Femur (tissue), 1 donor: Measurements from ENCODE around the gene MSMB.
"Not testable (repeated sequence)": the region's sequence is repeated elsewhere in the genome, so short reads cannot be mapped to it uniquely, and the experiment has no call there.

Experiments used
- DNase-seq: peaks from one replicate; pipeline ENCODE4 v3.0.0-alpha.2; 2017

MSMB gene

DNA sequence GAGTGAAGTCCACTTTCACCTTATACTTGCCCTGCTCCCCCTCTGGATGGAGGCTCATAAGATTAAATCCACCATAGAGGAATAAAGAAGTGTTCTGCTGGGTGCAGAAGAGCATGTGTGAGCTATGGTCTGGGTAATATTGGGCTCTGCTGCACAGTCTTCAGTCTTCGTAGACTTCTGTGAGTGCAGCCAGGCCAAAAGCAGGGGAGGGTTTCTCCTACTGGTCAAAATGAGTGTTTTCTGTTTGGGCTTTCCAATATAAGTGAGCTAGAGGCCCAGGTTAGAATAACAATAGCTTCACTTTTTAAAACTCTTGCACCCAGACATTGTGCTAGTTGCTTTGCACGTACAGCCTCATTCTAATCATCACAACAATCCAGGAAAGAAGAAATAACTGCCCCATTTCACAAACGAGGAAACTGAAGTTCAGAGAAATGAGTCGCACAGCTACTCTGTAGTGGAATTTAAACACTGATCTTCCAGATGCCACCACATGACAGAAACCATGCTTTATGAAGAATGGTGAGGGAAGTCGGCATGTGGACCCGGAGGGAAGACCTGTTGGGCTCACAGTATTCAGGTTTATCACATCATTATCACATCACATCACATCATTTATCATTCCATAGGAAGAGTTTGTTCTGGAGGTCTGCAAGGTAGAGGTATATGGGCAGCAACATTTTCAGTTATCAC, 23.8 kb upstream of the MSMB start:
- DNase-seq, result no peak

DNA sequence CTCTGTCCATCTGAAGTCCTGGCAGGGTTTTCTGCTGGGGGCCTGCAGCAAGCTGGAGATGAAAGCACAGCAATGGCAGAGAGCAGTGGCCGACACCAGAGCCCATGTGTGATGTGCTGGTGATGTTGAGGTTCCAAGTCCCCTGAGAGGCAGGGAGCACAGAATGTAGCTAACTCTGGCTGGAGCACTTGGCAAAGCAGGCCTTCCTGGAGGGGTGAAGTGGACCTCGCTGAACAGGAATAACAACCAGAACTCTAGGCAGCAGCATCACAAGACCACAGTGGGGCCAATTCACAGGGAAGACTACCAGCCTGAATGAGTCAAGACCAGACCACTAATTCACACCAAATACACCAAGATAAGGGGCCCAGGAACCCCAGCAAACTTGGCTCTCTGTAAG, 22.8 kb upstream of the MSMB start:
- no peak for DNase-seq

DNA sequence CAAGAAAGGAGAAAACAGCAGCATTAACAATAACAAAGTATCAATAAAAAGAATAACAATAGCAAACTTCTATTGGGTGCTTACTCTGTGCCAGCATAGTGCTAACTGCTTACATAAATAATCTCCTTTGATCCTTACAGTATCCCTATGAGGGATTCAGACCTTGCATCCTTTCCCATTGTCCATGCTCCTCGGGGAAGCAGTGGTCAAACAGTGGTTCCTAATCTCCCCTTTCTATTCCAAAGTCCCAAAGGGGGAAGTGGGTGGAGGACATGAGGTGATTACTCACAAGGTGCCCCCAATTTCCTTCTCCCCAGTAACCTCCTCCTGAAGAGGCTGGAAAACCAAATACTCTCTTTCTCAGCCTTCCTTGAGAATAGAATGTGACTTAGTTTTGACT, 22.0 kb upstream of the MSMB start:
- DNase-seq, result no peak

DNA sequence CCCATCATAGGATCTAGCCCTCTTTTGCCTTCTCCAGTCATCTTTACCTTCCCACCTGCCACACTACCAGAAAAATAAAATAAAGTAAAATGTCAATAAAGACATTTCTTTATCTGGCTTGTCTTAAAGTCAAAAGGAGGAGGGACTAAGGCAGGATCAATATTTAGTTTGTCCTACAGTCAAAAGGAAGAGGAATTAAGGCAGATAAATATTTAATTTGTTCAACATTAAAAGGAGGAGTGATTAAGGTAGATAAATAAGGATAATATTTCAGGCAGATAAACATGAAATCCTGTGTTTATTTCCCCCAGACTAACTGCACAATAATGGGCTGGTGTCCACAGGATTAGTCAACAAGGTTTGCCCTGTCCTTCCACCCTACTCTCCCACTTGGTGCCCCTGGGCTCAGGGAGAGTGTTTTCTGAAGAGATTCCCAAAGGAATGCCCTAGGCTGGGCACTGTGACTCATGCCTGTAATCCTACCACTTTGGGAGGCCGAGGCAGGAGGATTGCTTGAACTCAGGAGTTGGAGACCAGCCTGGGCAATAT, 18.3 kb upstream of the MSMB start:
- no peak for DNase-seq

DNA sequence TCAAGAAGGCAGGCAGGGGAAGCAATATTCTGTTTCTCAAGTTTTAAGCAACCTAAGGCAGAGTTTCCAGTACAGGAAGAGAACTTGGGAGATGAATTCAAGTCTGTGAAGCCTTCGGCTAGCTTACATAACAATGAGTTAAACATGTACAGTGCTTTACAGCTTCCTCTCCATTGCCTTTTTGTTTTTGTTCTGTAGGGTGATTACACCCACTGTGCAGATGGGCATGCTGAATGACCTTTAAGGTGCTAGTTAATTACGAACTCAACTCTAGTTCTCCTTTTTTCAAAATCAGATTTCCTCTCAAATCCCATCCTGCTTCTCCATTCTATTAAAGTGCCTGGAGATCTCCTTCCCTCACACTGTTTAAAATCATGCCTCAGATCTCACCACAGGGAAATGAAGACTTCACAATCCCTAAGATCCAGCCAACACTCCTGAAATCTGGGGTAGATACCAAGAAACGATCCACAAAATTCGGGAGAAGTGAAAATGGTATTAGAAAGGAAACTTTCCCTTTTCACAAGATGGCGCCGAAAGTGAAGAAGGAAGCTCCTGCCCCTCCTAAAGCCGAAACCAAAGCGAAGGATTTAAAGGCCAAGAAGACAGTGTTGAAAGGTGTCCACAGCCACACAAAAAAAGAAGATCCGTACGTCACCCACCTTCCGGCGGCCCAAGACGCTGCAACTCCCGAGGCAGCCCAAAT, 16.8 kb upstream of the MSMB start:
- DNase-seq, result no peak

DNA sequence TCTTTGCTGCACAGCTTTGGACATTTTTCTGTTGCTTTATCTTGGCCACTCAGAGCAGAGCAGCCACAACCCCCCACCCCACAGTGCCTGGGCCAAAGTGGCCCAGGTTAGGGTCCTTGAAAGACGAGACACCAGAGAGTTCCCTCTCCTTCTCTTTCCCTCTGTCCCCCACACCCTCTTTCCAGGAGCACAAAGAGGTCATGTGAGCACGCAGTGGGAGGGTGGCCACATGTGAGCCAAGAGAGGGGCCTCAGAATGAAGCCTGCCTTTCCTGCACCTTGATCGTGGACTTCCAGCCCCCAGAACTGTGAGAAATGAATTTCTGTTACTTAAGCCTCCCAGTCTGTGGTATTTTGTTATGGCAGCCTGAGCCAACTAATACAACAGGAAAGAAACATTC, 14.6 kb upstream of the MSMB start:
- no peak for DNase-seq

DNA sequence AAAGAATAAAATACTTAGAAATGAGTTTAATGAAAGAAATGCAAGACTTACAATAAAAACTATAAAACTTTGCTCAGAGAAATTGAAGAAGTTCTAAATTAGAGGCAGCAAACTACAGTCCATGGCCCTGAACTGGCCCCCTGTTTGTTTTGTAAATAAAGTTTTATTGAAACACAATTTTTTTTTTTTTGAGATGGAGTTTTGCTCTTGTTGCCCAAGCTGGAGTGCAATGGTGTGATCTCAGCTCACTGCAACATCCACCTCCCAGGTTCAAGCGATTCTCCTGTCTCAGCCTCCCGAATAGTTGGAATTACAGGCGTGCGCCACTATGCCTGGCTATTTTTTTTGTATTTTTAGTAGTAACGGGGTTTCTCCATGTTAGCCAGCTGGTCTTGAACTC, 11.9 kb upstream of the MSMB start:
- DNase-seq, result not testable (repeated sequence)

DNA sequence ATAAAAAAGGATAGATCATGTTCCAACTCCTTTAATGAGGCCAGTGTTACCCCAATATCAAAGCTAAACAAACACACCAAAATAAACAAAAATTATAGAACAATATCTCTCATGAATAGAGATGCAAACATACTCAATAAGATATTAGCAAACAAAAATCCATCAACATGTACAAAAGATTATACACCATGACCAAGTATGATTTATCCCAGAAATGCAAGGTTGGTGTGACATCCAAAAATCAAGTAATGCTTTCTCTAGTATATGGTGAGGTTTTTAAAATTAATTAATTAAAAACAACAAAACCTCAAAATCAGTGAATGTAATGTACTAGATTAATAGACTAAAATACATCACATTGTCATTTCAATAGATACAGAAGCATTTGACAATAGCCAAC, 11.0 kb upstream of the MSMB start:
- no peak for DNase-seq

DNA sequence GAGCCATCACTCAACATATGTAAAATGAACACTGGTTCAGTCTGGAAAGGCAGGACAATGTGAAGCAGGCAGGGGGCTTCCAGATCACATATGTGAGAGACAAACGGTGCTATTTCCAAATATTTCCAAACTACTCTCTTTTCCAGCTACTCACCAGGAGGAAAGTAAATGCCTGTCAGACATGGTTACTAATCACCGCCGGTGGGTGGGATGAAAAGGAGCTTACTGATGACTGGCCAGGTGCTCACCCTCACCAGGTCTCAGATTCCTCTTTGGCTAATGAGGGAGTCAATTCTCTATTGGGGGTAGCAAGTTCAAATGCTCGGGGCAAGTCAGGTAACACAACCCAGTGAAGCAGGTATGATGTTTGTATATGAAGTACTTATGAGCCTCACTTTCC, 9.7 kb upstream of the MSMB start:
- DNase-seq, result no peak

DNA sequence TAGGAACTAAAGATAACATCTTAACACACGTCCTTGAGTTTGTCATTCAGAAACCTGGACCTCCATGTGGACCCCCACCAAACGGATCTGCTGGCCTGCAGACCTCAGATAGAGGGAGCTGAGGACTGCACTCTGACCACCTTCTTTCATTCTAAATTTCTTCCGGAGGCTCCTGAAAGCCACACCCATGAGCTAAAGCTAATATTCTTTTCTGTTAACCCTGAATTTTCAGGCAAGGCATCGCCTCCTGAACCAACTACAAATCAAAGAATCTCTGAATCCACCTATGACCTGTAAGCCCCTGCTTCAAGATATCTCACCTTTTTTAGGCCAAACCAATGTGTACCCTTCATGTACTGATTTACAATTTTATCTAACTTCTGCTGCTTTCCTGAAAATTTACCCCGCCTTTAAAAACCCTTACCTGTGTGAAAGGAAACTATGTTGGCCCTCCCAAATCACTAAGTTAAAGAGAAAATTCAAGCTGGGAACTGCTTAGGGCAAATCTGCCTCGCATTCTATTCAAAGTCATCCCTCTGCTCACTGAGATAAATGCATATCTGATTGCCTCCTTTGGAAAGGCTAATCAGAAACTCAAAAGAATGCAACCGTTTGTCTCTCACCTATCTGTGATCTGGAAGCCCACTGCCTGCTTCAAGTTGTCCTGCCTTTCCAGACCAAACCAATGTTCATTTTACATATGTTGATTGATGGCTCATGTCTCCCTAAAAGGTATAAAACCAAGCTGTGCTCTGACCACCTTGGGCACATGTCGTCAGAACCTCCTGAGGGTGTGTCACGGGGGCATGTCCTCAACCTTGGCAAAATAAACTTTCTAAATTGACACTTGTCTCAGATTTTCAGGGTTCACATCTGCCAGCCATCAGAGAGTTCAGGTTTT, 7.7 kb upstream of the MSMB start:
- DNase-seq, result no peak

DNA sequence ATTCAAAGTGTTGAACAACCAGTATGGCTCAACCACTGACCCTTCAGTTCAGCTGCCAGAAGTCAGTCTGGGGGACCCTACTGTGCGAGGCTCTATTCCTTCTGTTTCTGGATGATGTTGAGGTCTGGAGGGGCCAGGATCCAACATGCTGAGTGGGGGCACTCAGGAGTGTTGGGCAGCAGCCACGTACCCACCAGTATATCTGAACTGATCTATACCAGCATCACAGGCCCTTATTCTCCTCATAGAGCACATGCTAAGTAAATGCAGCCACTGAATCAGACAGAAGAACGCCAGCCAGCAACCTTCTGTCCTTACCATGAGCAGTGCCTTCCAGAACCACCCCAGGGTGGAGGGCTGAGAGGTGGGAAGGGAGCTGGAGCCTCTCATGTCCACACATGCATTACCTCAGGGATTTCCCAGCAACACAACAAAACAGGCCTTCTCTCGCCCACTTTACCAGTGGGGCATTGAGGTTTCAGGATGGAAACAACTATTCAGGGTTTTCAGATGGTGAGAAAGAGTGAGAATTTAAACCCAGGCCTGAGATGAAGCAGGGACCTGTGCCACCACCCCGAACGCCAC, 6.8 kb upstream of the MSMB start:
- no peak for DNase-seq

DNA sequence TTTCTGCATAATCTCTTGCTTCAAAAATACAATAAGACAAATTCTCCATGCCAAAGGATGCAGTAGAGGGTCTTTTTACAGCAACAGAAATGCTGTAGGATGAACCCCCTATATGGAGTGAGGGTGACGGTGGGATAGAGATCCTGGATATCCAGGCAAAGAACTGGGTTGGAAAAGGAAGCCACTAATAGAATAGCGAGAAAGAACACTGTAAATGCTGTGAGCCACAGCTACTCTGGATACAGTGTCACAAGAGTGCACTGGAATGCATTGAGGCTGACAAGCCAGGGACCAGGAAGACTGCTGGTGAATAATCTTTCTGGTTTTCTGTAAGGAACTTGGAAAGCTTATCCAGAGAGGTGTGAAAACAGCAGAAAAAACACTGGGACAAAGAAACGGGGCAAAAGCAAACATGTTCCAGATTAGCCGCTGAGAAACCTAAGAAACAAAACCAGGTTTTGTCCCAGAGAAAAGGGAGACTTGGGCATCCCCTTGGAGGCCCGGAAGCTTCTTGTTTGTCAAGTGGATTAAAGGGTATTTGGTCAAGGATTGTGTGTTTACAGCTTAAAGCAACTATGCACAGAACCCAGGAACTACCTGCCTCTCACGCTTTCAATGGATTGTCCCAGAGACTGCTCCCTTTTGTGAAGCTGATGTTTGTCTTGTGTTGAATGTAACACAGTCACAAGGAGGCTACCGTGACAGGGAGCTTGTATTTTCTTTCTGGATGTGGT, 6.2 kb upstream of the MSMB start:
- DNase-seq, result no peak

DNA sequence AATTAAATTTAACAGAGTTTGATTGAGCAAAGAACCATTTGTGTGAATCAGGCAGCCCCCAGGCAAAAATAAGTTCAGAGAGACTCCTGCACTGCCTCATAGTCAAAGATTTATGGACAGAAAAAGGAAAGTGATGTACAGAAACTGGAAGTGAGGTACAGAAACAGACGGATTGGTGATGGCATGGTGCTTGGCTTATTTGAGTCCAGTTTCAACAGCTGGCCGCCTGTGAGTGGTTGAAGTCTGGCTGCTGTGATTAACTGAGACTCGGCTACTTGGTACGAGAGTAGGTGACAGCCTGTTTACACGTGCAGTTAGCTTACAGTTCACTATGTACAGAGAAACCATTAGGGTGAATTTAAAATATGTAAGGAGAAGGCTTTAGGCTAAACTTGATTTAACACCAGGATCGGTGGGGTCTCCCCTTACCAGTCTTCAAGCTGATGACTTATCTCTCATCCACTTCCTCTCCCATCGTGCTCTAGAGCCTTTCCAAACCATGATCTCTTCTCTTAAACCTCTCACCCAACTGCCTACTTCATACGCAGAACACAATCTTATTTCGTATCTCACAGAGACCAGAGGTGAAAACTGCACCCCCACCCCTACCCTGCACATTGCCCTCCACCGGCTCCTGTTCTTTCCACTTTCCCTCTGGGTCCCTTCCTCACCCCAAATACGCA, 5.0 kb upstream of the MSMB start:
- DNase-seq, result no peak

DNA sequence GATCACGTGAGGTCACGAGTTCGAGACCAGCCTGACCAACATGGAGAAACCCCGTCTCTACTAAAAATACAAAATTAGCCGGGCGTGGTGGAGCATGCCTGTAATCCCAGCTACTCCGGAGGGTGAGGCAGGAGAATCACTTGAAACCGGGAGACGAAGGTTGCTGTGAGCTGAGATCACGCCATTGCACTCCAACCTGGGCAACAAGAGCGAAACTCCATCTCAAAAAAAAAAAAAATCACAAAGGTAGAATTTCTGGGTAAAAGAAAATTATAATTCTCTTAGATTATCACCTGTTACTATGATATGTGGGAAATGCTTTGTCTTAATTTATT, 3.4 kb upstream of the MSMB start:
- not testable (repeated sequence) for DNase-seq

DNA sequence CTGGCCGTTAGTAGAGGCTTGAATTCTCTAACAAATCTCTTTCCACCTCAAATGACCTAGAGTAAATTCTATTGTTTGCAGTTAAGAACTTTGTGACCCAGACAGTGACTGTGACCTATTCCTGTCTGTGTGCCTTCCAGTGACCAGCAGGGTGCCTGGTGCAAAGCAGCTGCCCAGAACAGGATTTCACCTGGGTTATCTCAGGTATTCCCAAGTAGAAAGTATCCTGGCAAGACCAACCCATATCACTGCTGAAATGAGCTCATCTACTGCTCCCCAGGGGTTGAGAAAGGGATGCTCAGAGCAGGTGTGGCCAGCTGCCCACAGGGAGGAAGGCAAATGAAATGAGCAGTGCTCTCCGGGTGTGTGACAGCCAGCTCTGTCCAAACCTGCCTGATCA, 2.1 kb upstream of the MSMB start:
- DNase-seq, result no peak

DNA sequence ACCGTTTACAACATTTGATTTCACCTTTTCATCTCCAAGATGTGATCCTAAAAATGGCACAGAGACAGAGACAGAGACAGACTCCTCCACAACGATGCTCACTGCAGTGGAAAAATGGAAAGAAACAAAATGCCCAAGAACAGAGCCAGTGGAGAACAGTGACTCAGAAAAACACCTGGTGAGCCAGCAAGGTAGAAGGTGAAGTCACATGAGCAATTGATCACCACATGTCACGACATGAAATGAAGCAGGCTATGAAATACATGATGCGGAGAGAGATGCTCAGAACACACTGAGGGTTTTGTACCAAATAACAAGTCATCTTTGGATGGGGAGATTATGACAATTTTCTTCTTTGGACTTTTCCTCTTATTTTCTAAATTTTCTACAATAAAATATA, 3.5 kb downstream of the MSMB start:
- no peak for DNase-seq

DNA sequence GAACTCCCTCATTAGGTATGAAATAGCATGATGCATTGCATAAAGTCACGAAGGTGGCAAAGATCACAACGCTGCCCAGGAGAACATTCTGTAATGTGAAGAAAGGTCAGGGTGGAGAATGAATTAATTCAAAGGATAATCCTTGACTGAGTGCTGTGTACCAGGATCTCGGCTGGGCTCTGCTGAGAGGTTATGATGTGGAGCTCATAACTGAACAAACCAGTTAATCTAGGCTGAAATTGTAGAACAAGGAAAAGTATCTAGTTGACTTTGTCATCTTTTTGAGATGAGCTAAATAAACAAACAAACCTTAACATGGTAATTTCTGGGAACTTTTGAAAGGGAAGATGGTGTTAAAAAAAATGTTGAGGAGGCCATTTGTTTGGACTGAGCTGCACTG, 6.1 kb downstream of the MSMB start:
- no peak for DNase-seq

DNA sequence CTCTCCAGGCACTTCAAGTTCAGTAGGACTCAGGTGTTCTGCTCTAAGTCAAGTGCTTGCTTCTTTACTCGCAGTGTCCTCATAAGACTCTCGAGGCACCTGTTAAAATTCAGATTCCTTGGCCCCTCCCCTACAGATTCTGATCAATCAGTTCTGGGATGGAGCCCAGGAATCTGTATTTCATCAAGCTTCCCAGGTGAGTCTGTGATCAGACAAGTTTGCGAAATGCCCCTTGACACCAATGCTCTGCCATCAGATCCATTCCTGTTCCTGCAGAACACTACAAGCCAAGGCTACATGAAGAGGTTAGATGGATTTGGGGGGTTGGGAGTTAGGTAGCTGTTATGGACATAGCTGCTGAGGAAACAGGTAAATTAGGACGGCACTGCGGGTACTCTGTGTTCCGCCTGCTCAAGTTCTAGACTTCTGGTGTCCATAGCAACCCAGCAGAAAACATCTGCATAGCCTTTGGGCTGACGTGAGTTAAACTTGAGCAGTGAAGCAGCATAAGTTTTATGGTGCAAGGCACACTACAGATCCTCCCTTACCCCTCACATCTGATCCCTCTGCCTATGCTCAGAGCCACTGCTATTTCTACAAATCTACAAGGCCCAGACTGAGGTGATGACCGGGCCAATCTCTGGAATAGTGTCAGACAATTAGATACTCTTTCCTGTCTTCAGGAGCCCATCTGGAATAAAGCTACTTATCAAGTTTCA, 8.8 kb downstream of the MSMB start:
- DNase-seq, result no peak

DNA sequence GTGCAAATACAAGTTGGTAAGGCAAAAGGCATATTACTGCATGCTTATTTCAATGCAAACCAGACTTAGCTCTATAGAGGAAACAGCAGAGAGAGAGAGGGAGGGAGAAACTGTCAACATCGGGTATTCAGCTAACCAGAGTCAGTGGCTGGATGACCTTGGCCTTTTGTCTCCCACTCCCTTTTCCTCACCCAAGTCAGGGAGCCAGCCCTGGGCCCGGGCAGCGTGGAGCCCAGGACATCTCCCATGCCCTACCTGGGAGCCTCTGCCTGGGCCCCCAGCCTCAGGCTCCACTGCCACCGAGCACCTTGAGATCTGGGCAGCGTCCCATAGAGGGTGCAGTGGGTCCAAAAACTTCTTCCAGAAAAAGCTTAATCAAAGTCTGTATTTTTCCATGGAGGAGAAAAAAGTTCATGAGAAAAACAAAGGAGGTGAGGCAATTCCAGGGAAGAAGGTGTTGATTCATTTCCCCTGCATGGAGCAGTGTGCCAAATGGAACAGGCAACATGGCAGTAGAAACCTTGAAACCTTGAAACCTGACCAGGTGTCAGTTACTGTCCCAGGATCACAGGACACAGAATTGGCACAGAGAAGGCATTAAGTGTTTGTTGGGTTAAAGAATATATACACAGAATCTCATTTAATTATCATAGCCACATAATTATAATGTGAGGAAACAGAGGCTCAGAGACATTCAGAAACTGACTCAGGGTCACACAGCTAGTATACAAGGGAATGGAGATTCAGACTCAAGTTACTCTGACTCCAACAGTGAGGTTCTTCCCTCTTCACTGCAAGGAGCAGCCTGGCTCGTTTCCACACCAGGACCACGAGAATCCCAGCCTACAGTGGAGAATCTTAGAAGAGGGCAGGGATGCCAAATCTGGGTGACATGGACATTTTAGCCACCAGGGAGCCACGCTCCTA, 9.9 kb downstream of the MSMB start:
- DNase-seq, result no peak

DNA sequence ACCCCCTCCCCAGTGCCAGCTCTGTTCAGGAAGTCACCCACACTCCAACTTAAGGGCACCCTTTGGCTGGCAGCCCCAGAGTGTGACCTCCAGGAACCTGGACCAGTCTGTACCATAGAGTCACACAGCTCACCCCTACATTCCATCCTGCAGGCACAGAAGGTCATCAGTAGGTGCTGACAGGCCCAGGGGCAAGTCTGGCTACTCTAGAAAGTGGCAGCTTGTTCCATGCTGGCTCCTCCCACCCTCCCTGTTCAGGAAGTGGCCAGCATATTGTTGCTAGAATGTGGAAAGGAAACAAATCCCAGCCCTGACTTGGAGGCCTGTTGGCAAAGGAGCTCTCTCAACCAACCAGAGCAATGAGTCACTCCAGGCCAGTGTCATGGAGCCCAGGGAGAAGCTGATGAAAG, 12.5 kb downstream of the MSMB start:
- no peak for DNase-seq
